NOMO-1 treated with DMSO at 0.1 percent for 48 hours (cell line): ENCODE results near the gene MAP3K19.
"Not testable (repeated sequence)": the region's sequence is repeated elsewhere in the genome, so short reads cannot be mapped to it uniquely, and the experiment has no call there.

Experiments used
- DNase-seq: peaks from one replicate; lab custom pipeline; 2025; ENCODE audit not compliant: unreplicated experiment; lab: John Stamatoyannopoulos, UW

MAP3K19 gene

GRCh38 chr2:134988994-134989605 lies 58.1 kb downstream of the MAP3K19 start:
- peak; percentile 31 for DNase-seq

- no peak for DNase-seq
Observed at GRCh38 chr2:134985061-134985460, 62.2 kb downstream of the MAP3K19 start.

GRCh38 chr2:134982603-134983002 lies 64.6 kb downstream of the MAP3K19 start:
- DNase-seq: peak; percentile 17

- DNase-seq: no peak
Observed at GRCh38 chr2:134980639-134981038, 66.6 kb downstream of the MAP3K19 start.

GRCh38 chr2:134979221-134979620 lies 68.0 kb downstream of the MAP3K19 start:
- no peak for DNase-seq

GRCh38 chr2:134977104-134977503 lies 70.1 kb downstream of the MAP3K19 start:
- not testable (repeated sequence) for DNase-seq

- DNase-seq: no peak
Observed at GRCh38 chr2:134976074-134976702, 71.1 kb downstream of the MAP3K19 start.

- no peak for DNase-seq
Observed at GRCh38 chr2:134975281-134976009, 71.8 kb downstream of the MAP3K19 start.

- DNase-seq: no peak
Observed at GRCh38 chr2:134973241-134974138, 73.8 kb downstream of the MAP3K19 start.

GRCh38 chr2:134967166-134967565 lies 80.1 kb downstream of the MAP3K19 start:
- not testable (repeated sequence) for DNase-seq

GRCh38 chr2:134957477-134957876 lies 89.8 kb downstream of the MAP3K19 start:
- no peak for DNase-seq

- no peak for DNase-seq
Observed at GRCh38 chr2:134955744-134956143, 91.5 kb downstream of the MAP3K19 start.

GRCh38 chr2:134954065-134954464 lies 93.2 kb downstream of the MAP3K19 start:
- DNase-seq: no peak

GRCh38 chr2:134952608-134953007 lies 94.6 kb downstream of the MAP3K19 start:
- no peak for DNase-seq

- DNase-seq: no peak
Observed at GRCh38 chr2:134950886-134951285, 96.4 kb downstream of the MAP3K19 start.

- no peak for DNase-seq
Observed at GRCh38 chr2:134949981-134950708, 97.1 kb downstream of the MAP3K19 start.

- DNase-seq: no peak
Observed at GRCh38 chr2:134946073-134946472, 101.2 kb downstream of the MAP3K19 start.

GRCh38 chr2:134944975-134945374 lies 102.3 kb downstream of the MAP3K19 start:
- no peak for DNase-seq

GRCh38 chr2:134943540-134943939 lies 103.7 kb downstream of the MAP3K19 start:
- DNase-seq: peak; percentile 87

GRCh38 chr2:134936691-134937090 lies 110.6 kb downstream of the MAP3K19 start:
- DNase-seq: no peak

GRCh38 chr2:134934641-134935040 lies 112.6 kb downstream of the MAP3K19 start:
- peak; percentile 22 for DNase-seq
